Ishikawa (cell line): ENCODE results near the gene ADCY2.

Source experiments
- EGR1 ChIP-seq: IDR thresholded peaks from 2 replicates; pipeline ENCODE4 v1.6.1; 2012
- EP300 ChIP-seq: IDR thresholded peaks from 2 replicates; pipeline ENCODE4 v1.6.1; 2012; ENCODE audit warnings: borderline replicate concordance
- YY1 ChIP-seq: IDR thresholded peaks from 2 replicates; pipeline ENCODE4 v1.6.1; 2012; ENCODE audit warnings: low read depth
- ZBTB7A ChIP-seq: IDR thresholded peaks from 2 replicates; pipeline ENCODE4 v1.6.1; 2012; ENCODE audit warnings: low read depth
- TF ChIP-seq, protein P1 (sequence below): IDR thresholded peaks from 2 replicates; pipeline ENCODE4 v1.6.1; 2012; ENCODE audit warnings: low read depth, mild to moderate bottlenecking

DNA sequence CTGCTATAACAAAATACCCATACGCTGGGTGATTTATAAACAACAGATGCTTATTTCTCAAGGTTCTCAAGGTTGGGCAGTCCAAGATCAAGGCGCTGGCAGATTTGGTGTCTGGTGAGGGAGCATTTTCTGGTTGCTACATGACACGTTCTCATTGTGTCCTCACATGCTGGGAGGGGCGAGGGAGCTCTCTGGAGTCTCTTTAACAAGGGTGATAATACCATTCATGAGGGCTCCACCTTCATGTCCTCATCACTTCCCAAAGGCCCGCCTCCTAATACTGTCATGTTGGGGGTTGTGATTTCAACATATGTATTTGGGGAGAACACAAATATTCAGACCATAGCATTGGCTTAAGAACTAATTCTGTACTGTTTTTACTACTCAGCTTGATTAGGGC, 450.4 kb downstream of the ADCY2 start:
- TF ChIP-seq EP300 (no peak), YY1 (no peak), EGR1 (no peak), ZBTB7A (no peak)
- TF ChIP-seq, protein P1, sequence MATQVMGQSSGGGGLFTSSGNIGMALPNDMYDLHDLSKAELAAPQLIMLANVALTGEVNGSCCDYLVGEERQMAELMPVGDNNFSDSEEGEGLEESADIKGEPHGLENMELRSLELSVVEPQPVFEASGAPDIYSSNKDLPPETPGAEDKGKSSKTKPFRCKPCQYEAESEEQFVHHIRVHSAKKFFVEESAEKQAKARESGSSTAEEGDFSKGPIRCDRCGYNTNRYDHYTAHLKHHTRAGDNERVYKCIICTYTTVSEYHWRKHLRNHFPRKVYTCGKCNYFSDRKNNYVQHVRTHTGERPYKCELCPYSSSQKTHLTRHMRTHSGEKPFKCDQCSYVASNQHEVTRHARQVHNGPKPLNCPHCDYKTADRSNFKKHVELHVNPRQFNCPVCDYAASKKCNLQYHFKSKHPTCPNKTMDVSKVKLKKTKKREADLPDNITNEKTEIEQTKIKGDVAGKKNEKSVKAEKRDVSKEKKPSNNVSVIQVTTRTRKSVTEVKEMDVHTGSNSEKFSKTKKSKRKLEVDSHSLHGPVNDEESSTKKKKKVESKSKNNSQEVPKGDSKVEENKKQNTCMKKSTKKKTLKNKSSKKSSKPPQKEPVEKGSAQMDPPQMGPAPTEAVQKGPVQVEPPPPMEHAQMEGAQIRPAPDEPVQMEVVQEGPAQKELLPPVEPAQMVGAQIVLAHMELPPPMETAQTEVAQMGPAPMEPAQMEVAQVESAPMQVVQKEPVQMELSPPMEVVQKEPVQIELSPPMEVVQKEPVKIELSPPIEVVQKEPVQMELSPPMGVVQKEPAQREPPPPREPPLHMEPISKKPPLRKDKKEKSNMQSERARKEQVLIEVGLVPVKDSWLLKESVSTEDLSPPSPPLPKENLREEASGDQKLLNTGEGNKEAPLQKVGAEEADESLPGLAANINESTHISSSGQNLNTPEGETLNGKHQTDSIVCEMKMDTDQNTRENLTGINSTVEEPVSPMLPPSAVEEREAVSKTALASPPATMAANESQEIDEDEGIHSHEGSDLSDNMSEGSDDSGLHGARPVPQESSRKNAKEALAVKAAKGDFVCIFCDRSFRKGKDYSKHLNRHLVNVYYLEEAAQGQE: no peak
